K562 (cell line): Measurements from ENCODE around the gene SPI1. TPM values are rescaled to one million over a fixed set of nuclear protein-coding genes. Genes with fewer than 3 reads are reported as not detected.

Source experiments
- ATAC-seq: fragments of 200-7000 bp; cut with Tn5 transposase; 3 replicates; pipeline ENCODE4 v1.9.1; 2020; ENCODE audit warnings: moderate library complexity
- BruUV-seq: library from RNA; stranded (reverse); fragments of 400-500 nt; replicated peaks from 2 replicates; lab custom pipeline; 2021; lab: Mats Ljungman, UMichigan
- CTCF ChIA-PET: fragments of 300-600 bp; formaldehyde crosslinking; extraction: SDS; loops from one replicate; lab custom pipeline; 2021; ENCODE audit warnings: low intra/inter-chr PET ratio; lab: Yijun Ruan, JAX
- POLR2A ChIA-PET: fragments of 300-600, 350-650 bp; sonication (Branson Sonifier 250); formaldehyde crosslinking; extraction: SDS; loops from one replicate; lab custom pipeline; 2021; ENCODE audit warnings: antibody characterized with exemption, inconsistent platforms; lab: Yijun Ruan, JAX
- DNase-seq, 4 experiments: peaks; one replicate each; pipeline versions ENCODE4 v3.0.0 to v3.0.0-alpha.2; 2011 to 2018; ENCODE audit warnings: low spot score in 3 of 4, mixed read lengths in 3 of 4; ENCODE audit errors: extremely low read depth in 1 of 4
- FAIRE-seq: peaks from 2 replicates; lab custom pipeline; 2011; peaks lifted over from hg19 to GRCh38; lab: Jason Lieb, UNC
- H2AFZ ChIP-seq: 2 replicates; pipeline ENCODE4 v1.6.0; 2011; ENCODE audit warnings: low read depth, low read length, control low read depth, inconsistent platforms
- H3K27ac ChIP-seq: fragments of 200-600 bp; 3 replicates; pipeline ENCODE4 v1.8.0; 2011; ENCODE audit warnings: low read depth, mild to moderate bottlenecking, control low read depth, inconsistent platforms, low read length, moderate library complexity, mixed read lengths; ENCODE audit errors: extremely low read depth
- H3K27me3 ChIP-seq, 2 experiments: fragments of 300-600 bp in 1 of 2; 2 replicates in 1 of 2; 3 replicates in 1 of 2; pipeline versions ENCODE4 v1.6.0 to v1.8.0; 2011; ENCODE audit warnings: inconsistent platforms in 2 of 2, low read length in 2 of 2, mild to moderate bottlenecking in 1 of 2, mixed read lengths in 1 of 2, moderate library complexity in 1 of 2; ENCODE audit not compliant: control insufficient read depth in 2 of 2, insufficient read depth in 2 of 2
- H3K36me3 ChIP-seq: fragments of 300-600 bp; 3 replicates; pipeline ENCODE4 v1.8.0; 2011; ENCODE audit warnings: mild to moderate bottlenecking, low read length, inconsistent platforms; ENCODE audit not compliant: control insufficient read depth, insufficient read depth
- H3K4me1 ChIP-seq, 2 experiments: fragments of 200-600 bp in 1 of 2; replicated peaks in 1 of 2; 2 replicates in 1 of 2; 3 replicates in 1 of 2; pipeline versions ENCODE4 v1.5.1 to v1.8.0; 2011; ENCODE audit warnings: inconsistent platforms in 2 of 2, low read length in 2 of 2, mild to moderate bottlenecking in 1 of 2, mixed read lengths in 1 of 2, moderate library complexity in 1 of 2; ENCODE audit not compliant: control insufficient read depth in 2 of 2, insufficient read depth in 2 of 2
- H3K4me2 ChIP-seq: 2 replicates; pipeline ENCODE4 v1.6.1; 2011; ENCODE audit warnings: low read length, control low read depth, inconsistent platforms, mixed read lengths; ENCODE audit not compliant: insufficient read depth
- H3K4me3 ChIP-seq: fragments of 200-600 bp; sonication (generic), shearing (Covaris generic); 2 replicates; pipeline ENCODE4 v1.5.1; 2016; ENCODE audit warnings: control low read depth, inconsistent platforms
- H3K79me2 ChIP-seq: fragments of 200-600 bp; 3 replicates; pipeline ENCODE4 v1.8.0; 2011; ENCODE audit warnings: low read length, inconsistent platforms; ENCODE audit not compliant: control insufficient read depth, insufficient read depth
- H3K9ac ChIP-seq, 2 experiments: 2 replicates each; pipeline versions ENCODE4 v1.6.0 to v1.6.1; 2011; ENCODE audit warnings: low read depth in 2 of 2, low read length in 2 of 2, control low read depth in 1 of 2, inconsistent platforms in 1 of 2, mild to moderate bottlenecking in 1 of 2, mixed read lengths in 1 of 2; ENCODE audit not compliant: insufficient read depth in 1 of 2
- H3K9me1 ChIP-seq: one replicate; pipeline ENCODE4 v1.6.0; 2011; ENCODE audit warnings: inconsistent platforms, mild to moderate bottlenecking, low read length, moderate library complexity; ENCODE audit not compliant: control insufficient read depth, insufficient read depth
- H3K9me3 ChIP-seq: replicated peaks from 2 replicates; pipeline ENCODE4 v1.5.1; 2011; ENCODE audit warnings: low read depth, low read length, inconsistent platforms; ENCODE audit not compliant: control insufficient read depth, insufficient read depth
- H4K20me1 ChIP-seq: replicated peaks from 2 replicates; pipeline ENCODE4 v1.6.1; 2011; ENCODE audit warnings: low read length, inconsistent platforms, mixed read lengths; ENCODE audit not compliant: control insufficient read depth, insufficient read depth
- ARID1B ChIP-seq: fragments of 450-650 bp; IDR thresholded peaks from 2 replicates; pipeline ENCODE4 v1.6.1; 2016; ENCODE audit warnings: antibody characterized with exemption, mild to moderate bottlenecking, inconsistent platforms
- CBFA2T3 ChIP-seq: fragments of 450-650 bp; IDR thresholded peaks from 2 replicates; pipeline ENCODE4 v1.6.1; 2017
- DPF2 ChIP-seq: fragments of 450-650 bp; IDR thresholded peaks from 2 replicates; pipeline ENCODE4 v1.6.1; 2016
- EP300 ChIP-seq: IDR thresholded peaks from 2 replicates; pipeline ENCODE4 v1.6.1; 2012; ENCODE audit warnings: low read length, improper control_type of control experiment
- GATAD2A ChIP-seq: fragments of 450-650 bp; IDR thresholded peaks from 2 replicates; pipeline ENCODE4 v1.6.1; 2017
- TCF3 ChIP-seq: sonication (generic); formaldehyde crosslinking; IDR thresholded peaks from 2 replicates; pipeline ENCODE4 v1.4.0; 2020; ENCODE audit warnings: mild to moderate bottlenecking, missing genetic modification reagents
- ZNF592 ChIP-seq: fragments of 450-650 bp; IDR thresholded peaks from 2 replicates; pipeline ENCODE4 v1.6.1; 2017; ENCODE audit warnings: antibody characterized with exemption, mild to moderate bottlenecking
- WGBS: fragments of 100-300 bp; shearing (Covaris generic); methylation state at CpG from one replicate; pipeline ENCODE4 v1.1.6; 2016; ENCODE audit warnings: low coverage, mixed read lengths; ENCODE audit not compliant: insufficient coverage; ENCODE audit errors: missing lambda C conversion rate; 5-methylcytosine and 5-hydroxymethylcytosine counted together
- in situ Hi-C: fragments of 300-500 bp; cut with MboI; formaldehyde crosslinking; loops from 4 replicates; pipeline ENCODE4 v1.15.0; 2018; ENCODE audit warnings: inconsistent platforms, mixed read lengths
- intact Hi-C: fragments of 100-400 bp; cut with micrococcal nuclease; formaldehyde crosslinking; loops from 2 replicates; pipeline ENCODE4 v1.14.2; 2022
- polyA plus RNA-seq, 8 experiments: library from polyadenylated mRNA; depleted of rRNA in 4 of 8; stranded (reverse) in 5 of 8; unstranded in 3 of 8; fragments of >200 nt; fragmentation: Nextera tagmentation in 2 of 8; fragmentation: Illumina TruSeq in 1 of 8; extraction: Ambion mirVana in 2 of 8; extraction: Trizol in 1 of 8; gene quantifications; 2 replicates each; pipeline versions ENCODE4 v1.2.1 to v1.2.3, GENCODE V29; 2011 to 2014; ENCODE audit warnings: inconsistent platforms in 1 of 8, missing spikeins in 1 of 8
- total RNA-seq, 7 experiments: library from RNA; depleted of rRNA in 6 of 7; stranded (reverse); fragments of >200 nt in 6 of 7; fragmentation: Illumina TruSeq in 2 of 7; extraction: Trizol in 2 of 7; gene quantifications; 2 replicates each; pipeline versions ENCODE4 v1.2.1 to v1.2.3, GENCODE V29; 2011 to 2021; ENCODE audit warnings: low replicate concordance in 1 of 7
- TF ChIP-seq, protein P1 (sequence below): fragments of 250-450 bp; sonication (Bioruptor Pico); IDR thresholded peaks from 2 replicates; pipeline ENCODE4 v1.8.0; 2021; ENCODE audit warnings: moderate library complexity, mild to moderate bottlenecking, inconsistent platforms
- TF ChIP-seq, protein P2 (sequence below), 2 experiments: fragments of 450-650 bp; formaldehyde crosslinking in 1 of 2; IDR thresholded peaks; 2 replicates each; pipeline versions ENCODE4 v1.4.0 to v1.6.1; 2014 to 2020; ENCODE audit warnings: mild to moderate bottlenecking in 2 of 2, borderline replicate concordance in 1 of 2, low read depth in 1 of 2

The SPI1 gene
- total and polyA plus RNA-seq, 9 of the 15 experiments (the other 6 are each of a cell fraction or from before 2014, with no cell fraction given) = 0.10 to 33.7 (median 10.3) TPM

DNA sequence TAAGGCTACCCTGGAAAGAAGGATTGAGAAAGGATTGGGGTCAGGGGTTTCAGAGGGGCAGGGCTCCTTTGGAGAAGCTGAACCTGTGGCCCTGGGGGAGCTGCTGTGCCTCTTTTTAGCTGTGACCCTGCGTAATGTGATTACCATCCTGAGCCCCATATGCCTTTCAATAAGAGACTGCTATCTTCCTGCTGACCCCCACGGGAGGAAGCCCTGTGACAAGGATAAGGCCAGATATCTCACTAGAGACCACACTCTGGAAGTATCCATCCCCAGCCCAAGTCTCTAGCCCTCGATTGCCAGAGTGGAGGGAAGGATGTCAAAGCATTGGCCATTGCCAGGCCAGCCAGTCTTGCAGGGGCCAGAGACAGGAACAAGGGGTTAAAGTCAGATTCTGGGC lies 25.2 kb upstream of the SPI1 start:
- Histone ChIP-seq H3K79me2 (no peaks in the 10 kb centered on the region; the same call in 2 of the 3 replicates), H3K9me3 (no peaks in the 10 kb centered on the region), H2AFZ (peak overlapping the region; percentile 94), H3K27ac (peak overlapping the region; percentile 79), H3K4me3 (no peak overlapping the region), H3K36me3 (no peaks in the 10 kb centered on the region), H3K9ac (peak overlapping the region; percentile 52 to 85; a peak in 3 of 4 replicates), H3K4me2 (peak overlapping the region; percentile 12; the same call in 1 of the 2 replicates), H4K20me1 (no peaks in the 10 kb centered on the region), H3K27me3 (no peaks in the 10 kb centered on the region), H3K4me1 (peaks cover 37 to 48% of the 10 kb centered on the region in 2 experiments), H3K9me1 (no peaks in the 10 kb centered on the region)
- FAIRE-seq (no peak), DNase-seq (peak in 2 of 4 experiments; percentile 33 to 53), ATAC-seq (no peak)
- in situ Hi-C loops = no loop called here
- CTCF ChIA-PET = no interaction called here
- TF ChIP-seq ZNF592 (0 out of 2 replicates have a peak, but pooled peaks have one; percentile 61), GATAD2A (0 out of 2 replicates have a peak, but pooled peaks have one; percentile 9), EP300 (peak; percentile 5; the same call in 1 of the 2 replicates), CBFA2T3 (peak; percentile 57), ARID1B (0 out of 2 replicates have a peak, but pooled peaks have one; percentile 25), TCF3 (peak; percentile 43; the same call in 1 of the 2 replicates), DPF2 (0 out of 2 replicates have a peak, but pooled peaks have one; percentile 14)
- TF ChIP-seq, protein P1, sequence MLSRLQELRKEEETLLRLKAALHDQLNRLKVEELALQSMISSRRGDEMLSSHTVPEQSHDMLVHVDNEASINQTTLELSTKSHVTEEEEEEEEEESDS (CRISPR knock-in tag) = no peak
- TF ChIP-seq, protein P2, sequence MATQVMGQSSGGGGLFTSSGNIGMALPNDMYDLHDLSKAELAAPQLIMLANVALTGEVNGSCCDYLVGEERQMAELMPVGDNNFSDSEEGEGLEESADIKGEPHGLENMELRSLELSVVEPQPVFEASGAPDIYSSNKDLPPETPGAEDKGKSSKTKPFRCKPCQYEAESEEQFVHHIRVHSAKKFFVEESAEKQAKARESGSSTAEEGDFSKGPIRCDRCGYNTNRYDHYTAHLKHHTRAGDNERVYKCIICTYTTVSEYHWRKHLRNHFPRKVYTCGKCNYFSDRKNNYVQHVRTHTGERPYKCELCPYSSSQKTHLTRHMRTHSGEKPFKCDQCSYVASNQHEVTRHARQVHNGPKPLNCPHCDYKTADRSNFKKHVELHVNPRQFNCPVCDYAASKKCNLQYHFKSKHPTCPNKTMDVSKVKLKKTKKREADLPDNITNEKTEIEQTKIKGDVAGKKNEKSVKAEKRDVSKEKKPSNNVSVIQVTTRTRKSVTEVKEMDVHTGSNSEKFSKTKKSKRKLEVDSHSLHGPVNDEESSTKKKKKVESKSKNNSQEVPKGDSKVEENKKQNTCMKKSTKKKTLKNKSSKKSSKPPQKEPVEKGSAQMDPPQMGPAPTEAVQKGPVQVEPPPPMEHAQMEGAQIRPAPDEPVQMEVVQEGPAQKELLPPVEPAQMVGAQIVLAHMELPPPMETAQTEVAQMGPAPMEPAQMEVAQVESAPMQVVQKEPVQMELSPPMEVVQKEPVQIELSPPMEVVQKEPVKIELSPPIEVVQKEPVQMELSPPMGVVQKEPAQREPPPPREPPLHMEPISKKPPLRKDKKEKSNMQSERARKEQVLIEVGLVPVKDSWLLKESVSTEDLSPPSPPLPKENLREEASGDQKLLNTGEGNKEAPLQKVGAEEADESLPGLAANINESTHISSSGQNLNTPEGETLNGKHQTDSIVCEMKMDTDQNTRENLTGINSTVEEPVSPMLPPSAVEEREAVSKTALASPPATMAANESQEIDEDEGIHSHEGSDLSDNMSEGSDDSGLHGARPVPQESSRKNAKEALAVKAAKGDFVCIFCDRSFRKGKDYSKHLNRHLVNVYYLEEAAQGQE (IDR thresholded peaks at IDR 0.05; ENCODE audit: borderline replicate concordance) = no peak
- TF ChIP-seq, protein P2 (CRISPR knock-in tag; IDR thresholded peaks at IDR 0.05; ENCODE audit: low read depth) = no peak
- POLR2A ChIA-PET = interaction anchor here (0.6 to 1.5 kb wide), 9 partner anchors 9 to 1673 kb away, joined by 3 to 6 read pairs (median 3); partner anchors contain the start of genes PSMC3 and SPI1
- BruUV-seq = no TSS peak
- WGBS = 17% methylated on average over 3 of the region's 3 CpGs
- intact Hi-C loops = loop anchor here (10.0 kb wide), 1 partner anchor 49 kb away; the partner anchor contains the start of gene MYBPC3
